HG03108 (cell line): ENCODE data around the gene SLC52A3.
"Not testable (repeated sequence)": the region's sequence is repeated elsewhere in the genome, so short reads cannot be mapped to it uniquely, and the experiment has no call there.

ENCODE experiments used
- ATAC-seq: cut with Tn5 transposase; IDR thresholded peaks from one replicate; pipeline ENCODE4 v1.9.1; 2021; ENCODE audit warnings: moderate library complexity; ENCODE audit not compliant: unreplicated experiment

Gene SLC52A3

GRCh38 chr20:730005-730404 lies 38.3 kb downstream of the SLC52A3 start:
- no peak for ATAC-seq

- no peak for ATAC-seq
These were observed 39.9 kb downstream of the SLC52A3 start for GRCh38 chr20:728256-728944.

GRCh38 chr20:726160-726559 lies 42.1 kb downstream of the SLC52A3 start:
- no peak for ATAC-seq

DNA sequence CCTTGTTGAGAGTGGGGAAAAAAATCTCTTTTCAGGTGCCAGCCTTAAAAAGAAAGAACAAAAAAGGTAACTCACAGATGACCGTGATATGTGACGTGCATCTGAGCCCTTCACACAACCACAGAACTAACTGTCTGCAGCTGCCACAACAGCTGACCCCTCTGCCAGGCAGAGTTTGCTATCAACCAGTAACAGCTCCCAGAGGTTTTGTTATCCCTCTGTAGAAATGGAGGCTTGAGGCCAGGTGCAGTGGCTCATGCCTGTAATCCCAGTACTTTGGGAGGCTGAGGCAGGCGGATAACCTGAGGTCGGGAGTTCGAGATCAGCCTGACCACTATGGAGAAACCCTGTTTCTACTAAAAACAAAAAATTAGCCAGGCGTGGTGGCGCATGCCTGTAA lies 42.8 kb downstream of the SLC52A3 start:
- no peak for ATAC-seq

DNA sequence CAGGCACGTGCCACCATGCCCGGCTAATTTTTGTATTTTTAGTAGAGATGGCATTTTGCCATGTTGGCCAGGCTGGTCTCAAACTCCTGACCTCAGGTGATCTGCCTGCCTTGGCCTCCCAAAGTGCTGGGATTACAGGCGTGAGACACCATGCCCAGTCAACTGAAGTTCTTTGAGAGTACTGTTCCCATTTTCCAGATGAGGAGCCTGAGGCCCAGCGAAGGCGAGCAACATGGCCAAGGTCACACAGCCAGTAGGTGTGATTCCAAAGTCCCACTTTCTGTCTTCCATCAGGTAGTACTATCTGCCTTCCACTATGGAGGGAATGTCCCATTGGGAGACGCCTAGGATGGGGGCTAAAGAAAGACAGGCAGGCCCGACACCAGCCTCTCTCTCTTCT lies 43.5 kb downstream of the SLC52A3 start:
- not testable (repeated sequence) for ATAC-seq

DNA sequence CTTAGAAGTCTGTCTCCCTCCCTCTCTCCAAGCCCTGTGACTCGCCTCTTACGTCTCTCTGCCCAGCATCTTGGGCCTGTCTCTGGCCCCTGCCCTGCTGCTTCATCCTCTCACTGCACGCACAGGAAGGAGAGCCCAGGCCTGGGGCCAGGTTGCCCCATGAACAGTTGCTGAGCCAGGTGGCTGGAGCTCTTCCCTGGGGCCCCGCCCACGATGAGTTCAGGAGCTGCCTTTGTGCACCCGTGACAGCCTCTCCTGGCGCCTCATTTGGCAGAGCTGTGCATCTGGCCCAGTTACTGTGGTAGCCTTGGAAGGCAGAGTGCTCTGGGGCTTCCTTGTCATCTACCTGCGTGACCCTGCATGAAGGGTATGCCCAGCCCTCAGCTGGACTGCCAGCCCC lies 44.5 kb downstream of the SLC52A3 start:
- ATAC-seq = no peak

- ATAC-seq = no peak
These were observed 45.3 kb downstream of the SLC52A3 start for GRCh38 chr20:722822-723644.

DNA sequence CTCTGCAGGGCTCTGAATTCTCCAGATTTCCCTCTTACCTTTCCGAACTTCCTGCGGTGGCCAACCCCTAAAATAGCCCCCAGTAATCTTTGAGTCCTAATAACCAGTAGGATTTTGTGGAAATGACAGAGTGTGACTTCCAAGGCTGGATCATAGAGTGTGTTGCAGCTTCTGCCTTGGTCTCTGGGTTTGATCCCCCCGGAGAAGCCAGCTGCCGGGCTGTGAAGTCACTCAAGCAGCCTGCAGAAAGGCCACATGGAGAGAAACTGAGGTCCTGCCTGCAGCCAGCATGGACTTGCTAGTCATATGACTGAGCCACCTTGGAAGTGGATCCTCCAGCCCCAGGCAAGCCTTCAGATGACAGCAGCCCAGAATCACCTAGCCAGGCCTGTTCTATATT lies 46.4 kb downstream of the SLC52A3 start:
- ATAC-seq = no peak

- no peak for ATAC-seq
These were observed 48.5 kb downstream of the SLC52A3 start for GRCh38 chr20:719816-720215.

DNA sequence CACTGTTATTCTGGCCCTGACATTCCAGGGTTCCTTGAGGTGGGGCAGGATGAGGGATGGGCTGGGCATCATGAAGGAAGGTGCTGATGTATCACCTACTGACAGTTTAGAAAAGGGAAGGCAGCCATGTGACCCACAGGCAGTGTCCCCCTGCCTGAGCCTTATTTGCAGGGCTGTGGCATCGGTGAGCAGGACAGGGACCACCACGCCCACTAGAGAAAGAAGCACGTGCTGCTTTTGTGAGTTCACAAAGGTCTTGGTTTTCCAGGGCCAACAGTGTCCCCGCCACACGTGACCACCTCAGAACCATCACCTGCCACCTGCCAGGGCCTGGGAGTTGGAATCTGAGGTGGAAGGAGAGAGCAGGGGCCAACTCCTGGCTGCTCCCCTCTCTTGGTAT lies 49.2 kb downstream of the SLC52A3 start:
- no peak for ATAC-seq

DNA sequence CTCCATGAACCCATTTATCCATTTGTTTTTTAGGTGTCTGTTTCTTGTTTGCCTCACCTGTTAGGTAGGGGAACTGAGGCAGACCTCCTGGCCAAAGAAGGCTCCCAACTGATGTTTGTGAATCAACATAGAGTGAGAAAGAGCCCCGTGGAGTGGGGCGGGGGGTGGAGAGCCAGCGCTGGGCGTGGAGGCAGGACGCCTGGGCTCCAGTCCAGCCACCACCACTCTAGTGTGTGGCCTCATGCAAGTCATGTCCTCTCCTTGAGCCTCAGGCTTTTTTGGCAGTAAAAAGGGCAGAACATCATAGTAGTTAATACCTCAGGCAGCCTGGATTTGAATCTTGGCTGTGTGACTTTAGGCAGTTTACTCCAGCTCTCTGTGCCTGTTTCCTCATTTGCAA lies 50.5 kb downstream of the SLC52A3 start:
- ATAC-seq = no peak

DNA sequence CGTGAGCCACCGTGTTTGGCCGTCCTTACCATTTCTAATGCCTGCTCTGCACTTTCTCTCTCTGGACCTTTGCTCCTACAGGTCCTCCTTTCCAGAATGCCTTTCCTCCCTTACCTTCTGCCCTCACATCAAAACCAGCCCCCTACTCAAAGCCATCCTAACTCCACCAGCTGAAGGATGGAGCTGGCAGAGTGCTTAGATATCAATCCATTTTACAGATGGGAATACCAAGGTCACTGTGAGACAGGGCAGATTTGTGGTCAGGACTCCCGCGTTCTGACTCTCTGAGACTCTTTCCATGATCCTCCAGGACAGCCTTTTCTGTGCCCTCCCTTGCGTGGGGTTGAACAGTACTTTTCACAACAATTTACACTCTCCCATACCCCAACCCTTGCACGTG lies 51.0 kb downstream of the SLC52A3 start:
- ATAC-seq = no peak

GRCh38 chr20:714453-714852 lies 53.8 kb downstream of the SLC52A3 start:
- no peak for ATAC-seq

GRCh38 chr20:711576-711975 lies 56.7 kb downstream of the SLC52A3 start:
- no peak for ATAC-seq

- no peak for ATAC-seq
These were observed 57.4 kb downstream of the SLC52A3 start for GRCh38 chr20:710780-711450.
